ENCODE results near the gene SDHC.

SDHC gene, protein sequence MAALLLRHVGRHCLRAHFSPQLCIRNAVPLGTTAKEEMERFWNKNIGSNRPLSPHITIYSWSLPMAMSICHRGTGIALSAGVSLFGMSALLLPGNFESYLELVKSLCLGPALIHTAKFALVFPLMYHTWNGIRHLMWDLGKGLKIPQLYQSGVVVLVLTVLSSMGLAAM

GRCh38 chr1:161314201-161314981 is at the start of gene SDHC:
TSS of gene SDHC (plus strand) at chr1:161314381. CDS start at chr1:161314406, 25 bp downstream.
- DNase-seq (ENCODE audit: low read depth), result peak; percentile 87

GRCh38 chr1:161265305-161265704 is 48.9 kb upstream of the SDHC start:
- DNase-seq (ENCODE audit: low read depth), result no peak

- DNase-seq (ENCODE audit: low read depth), result no peak
Observed at GRCh38 chr1:161266202-161266601, 48.0 kb upstream of the SDHC start.

GRCh38 chr1:161266836-161267235 is 47.3 kb upstream of the SDHC start:
- DNase-seq (ENCODE audit: low read depth), result no peak

- no peak for DNase-seq (ENCODE audit: low read depth)
Observed at GRCh38 chr1:161267321-161267720, 46.9 kb upstream of the SDHC start.

GRCh38 chr1:161273402-161273801 is 40.8 kb upstream of the SDHC start:
- no peak for DNase-seq (ENCODE audit: low read depth)

- no peak for DNase-seq (ENCODE audit: low read depth)
Observed at GRCh38 chr1:161274874-161275273, 39.3 kb upstream of the SDHC start.

GRCh38 chr1:161282991-161283390 is 31.2 kb upstream of the SDHC start:
- no peak for DNase-seq (ENCODE audit: low read depth)

DNA sequence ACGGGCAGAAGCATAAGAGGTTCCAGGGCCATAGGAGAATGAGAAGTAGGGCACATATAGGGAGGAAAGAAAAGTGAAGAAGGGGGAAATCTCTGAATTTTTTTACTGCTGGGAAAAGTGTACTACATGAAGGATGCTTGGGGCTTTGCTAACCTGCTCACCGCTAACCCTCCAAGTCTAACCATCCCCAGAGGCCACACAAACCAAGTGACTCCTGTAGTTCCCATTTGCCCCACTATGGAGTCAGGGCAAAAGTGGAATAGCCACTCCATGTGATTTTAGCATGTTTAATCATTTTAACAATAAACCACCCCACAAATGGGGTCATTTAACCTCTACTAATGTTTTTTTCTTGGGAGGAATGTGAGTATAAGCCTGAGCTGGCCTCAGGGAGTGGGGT is 29.1 kb upstream of the SDHC start:
- DNase-seq (ENCODE audit: low read depth), result no peak

DNA sequence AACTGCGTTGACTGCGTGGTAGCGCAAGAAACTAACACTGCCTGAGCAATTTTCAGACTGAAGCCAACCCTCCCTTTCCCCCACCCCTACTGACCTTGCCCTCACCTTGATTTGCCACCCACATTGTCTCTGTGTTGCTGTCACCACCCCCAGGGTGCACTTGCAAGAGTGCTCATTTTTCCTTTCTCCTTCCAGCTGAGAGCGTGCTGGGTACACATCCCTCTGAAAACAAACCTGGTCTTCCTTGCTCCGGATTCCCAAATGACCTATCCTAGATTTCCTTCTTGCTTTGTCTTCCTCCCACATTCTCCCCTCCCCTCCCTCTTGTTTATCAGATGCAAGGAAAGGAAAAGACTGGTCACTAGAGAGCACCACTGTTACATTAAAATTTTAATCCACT is 28.7 kb upstream of the SDHC start:
- DNase-seq (ENCODE audit: low read depth), result no peak

DNA sequence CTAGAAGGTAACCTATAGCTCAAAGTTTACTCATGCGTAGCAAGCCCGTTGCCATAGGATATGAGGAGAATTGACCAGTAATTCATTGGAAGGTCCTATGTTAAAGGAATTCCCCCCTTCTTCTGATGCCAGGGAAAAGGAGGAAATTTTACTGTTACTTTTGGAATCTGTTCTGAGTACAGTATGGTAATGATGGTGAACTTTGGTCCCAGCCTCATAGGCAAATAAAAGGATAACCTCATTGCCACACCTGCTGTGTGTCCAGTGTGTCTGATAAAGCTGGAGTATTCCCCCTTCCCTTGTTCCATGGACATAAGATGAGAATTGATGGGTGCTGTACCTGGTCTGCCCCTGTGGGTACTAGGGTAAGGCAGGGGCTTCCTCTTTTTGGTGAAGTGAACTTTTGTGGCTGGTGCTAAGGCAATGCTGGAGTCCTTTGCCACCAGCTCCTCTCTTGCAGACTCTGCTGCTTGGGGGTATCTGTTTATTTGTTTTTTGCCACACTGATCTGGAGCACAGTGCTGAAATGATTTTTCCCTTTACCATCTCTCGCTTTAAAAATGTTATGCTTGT is 26.6 kb upstream of the SDHC start:
- no peak for DNase-seq (ENCODE audit: low read depth)

GRCh38 chr1:161290779-161291178 is 23.4 kb upstream of the SDHC start:
- no peak for DNase-seq (ENCODE audit: low read depth)

GRCh38 chr1:161297415-161297814 is 16.8 kb upstream of the SDHC start:
- DNase-seq (ENCODE audit: low read depth), result no peak

DNA sequence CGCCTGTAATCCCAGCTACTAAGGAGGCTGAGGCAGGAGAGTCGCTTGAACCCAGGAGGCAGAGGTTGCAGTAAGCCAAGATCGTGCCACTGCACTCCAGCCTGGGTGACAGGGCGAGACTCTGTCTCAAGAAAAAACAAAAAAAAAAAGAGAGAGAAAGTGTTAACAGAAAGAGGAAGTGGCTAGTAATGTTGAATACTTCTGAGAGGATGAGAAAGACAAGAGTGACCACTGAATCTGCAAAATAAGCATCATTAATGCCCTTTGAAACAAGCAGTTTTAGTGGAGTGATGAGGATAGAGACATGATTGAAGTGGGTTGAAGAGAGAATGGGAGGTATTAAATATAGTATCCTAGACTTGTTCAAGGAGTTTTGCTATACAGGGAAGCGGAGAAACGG is 16.1 kb upstream of the SDHC start:
- DNase-seq (ENCODE audit: low read depth), result no peak

DNA sequence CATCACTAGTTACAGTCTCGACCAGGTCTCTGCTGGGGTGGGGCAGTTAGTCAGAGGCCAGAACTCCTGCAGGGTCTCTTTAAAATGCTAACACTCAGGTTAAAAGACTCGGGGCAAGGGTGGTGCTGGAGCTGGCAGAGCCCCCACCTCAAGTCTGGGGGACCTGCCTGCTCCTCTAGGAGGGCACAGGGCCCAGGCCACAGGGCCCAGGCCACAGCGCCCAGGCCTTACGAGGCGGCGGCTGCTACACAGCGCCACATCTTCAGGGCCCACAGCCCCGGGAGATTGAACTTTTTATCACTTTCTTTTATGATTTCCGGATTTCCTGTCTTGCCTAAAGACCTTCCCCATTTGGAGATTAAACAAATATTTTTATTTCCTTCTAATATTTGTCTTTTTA is 14.8 kb upstream of the SDHC start:
- no peak for DNase-seq (ENCODE audit: low read depth)

- no peak for DNase-seq (ENCODE audit: low read depth)
Observed at GRCh38 chr1:161300478-161300877, 13.7 kb upstream of the SDHC start.

- DNase-seq (ENCODE audit: low read depth), result no peak
Observed at GRCh38 chr1:161304927-161305866, 9.0 kb upstream of the SDHC start.

GRCh38 chr1:161305867-161306519 is 8.2 kb upstream of the SDHC start:
- DNase-seq (ENCODE audit: low read depth), result peak; percentile 81

DNA sequence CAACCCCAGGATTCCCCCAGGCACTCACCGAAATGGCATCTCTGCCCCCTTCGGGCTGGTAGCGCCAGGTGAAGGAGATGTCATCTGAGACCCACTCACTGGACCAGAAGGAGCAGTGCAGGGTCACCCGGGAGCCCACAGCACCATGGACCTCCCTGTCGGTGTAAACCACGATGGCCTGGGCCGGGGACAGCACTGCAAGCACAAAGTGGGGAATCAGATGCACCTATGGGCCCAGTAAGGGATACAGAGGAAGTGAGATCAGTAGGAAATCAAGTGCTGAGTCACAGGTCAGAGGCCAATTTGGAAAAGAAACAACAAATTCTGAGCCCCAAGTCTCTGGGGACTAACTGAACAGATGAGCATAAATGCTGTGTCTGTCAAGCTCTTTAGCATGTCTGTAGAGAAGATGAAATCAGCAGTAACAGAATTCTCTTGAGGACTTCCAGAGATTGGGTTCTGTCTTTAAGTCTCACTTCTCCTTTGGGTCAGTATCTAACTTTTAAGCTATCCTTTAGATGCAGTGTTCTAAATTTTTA is 6.9 kb upstream of the SDHC start:
- DNase-seq (ENCODE audit: low read depth), result no peak

DNA sequence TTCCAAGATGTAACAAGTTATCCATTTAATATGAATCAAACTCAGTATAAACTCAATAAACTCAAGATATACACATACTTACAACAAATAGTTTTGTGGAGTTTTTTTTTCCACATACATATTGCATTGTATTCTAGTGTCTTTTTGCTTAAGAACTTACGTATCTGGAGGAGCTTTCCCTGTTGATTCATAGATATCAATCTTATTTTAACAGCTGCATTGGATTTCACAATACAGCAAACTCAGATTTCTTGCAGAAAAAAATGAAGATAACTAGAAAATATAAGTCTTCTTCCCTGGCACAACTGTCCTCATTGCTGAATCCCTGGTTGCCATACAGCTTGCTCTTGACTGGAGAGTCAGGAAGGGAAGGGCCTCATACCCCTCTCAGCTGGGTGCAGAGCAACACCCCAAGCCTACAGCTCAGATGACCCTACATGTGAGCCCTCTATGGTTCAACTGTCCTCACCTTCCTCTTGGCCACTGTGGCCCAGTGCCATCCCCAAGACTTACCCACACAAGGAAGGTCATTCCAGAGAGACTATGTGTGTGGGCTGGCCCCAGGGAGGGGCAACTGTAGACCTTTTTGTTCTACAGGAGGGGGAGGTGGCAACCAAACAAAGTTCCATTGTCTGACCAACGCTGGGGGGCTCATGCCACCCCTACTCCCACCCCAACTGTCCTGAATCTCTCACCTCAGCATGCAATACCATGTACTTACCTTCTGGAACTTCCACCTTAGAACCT is 6.1 kb upstream of the SDHC start:
- no peak for DNase-seq (ENCODE audit: low read depth)

- DNase-seq (ENCODE audit: low read depth), result no peak
Observed at GRCh38 chr1:161309868-161310267, 4.3 kb upstream of the SDHC start, which contains the start of gene MPZ. TSS of gene MPZ (minus strand) at chr1:161309968. CDS start at chr1:161309905, 63 bp downstream.

All from activated T-helper 1 cell treated with Interleukin-2 at 50 U/mL for 16 hours (primary cell).